Astrocyte of the cerebellum (primary cell): ENCODE data around the gene DDX20.

Source experiments
- DNase-seq: peaks from one replicate; pipeline ENCODE4 v3.0.0-alpha.2; 2011; ENCODE audit warnings: low read depth
- H3K4me3 ChIP-seq: 2 replicates; pipeline ENCODE4 v1.5.1; 2011; ENCODE audit warnings: mild to moderate bottlenecking, low read depth, low read length, moderate library complexity
- in situ Hi-C: cut with HindIII; loops from 2 replicates; pipeline ENCODE4 v1.10.0; 2017; ENCODE audit warnings: low sequenced_read_pairs
- TF ChIP-seq, protein P1 (sequence below): IDR thresholded peaks from 2 replicates; pipeline ENCODE4 v1.5.1; 2012; ENCODE audit warnings: low read length, low read depth, moderate library complexity, mild to moderate bottlenecking; ENCODE audit errors: missing control alignments

The DDX20 gene

DNA sequence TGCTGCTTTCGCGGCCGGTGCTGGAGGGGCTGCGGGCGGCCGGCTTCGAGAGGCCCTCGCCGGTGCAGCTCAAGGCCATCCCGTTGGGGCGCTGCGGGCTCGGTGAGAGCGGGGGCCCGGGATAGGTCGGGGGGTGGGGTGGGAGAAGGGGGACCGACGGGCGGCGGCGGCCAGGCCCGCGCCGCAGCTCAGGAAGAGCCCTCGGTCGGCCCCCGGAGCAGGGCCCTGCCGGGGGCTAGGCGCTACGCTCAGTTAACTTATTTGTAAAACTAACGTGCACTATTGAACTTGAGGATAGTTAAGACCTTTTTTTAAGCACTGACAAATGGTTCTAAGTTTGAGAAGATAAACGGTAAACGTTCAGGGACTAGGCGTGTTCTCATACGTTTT, 418 bp downstream of the DDX20 start:
- H3K4me3 ChIP-seq = peak overlapping the region; percentile 93
- no peak for DNase-seq
- in situ Hi-C loops = loop anchor here (25.0 kb wide), 1 partner anchor 544 kb away; the partner anchor contains the start of gene DENND2D
- TF ChIP-seq, protein P1, sequence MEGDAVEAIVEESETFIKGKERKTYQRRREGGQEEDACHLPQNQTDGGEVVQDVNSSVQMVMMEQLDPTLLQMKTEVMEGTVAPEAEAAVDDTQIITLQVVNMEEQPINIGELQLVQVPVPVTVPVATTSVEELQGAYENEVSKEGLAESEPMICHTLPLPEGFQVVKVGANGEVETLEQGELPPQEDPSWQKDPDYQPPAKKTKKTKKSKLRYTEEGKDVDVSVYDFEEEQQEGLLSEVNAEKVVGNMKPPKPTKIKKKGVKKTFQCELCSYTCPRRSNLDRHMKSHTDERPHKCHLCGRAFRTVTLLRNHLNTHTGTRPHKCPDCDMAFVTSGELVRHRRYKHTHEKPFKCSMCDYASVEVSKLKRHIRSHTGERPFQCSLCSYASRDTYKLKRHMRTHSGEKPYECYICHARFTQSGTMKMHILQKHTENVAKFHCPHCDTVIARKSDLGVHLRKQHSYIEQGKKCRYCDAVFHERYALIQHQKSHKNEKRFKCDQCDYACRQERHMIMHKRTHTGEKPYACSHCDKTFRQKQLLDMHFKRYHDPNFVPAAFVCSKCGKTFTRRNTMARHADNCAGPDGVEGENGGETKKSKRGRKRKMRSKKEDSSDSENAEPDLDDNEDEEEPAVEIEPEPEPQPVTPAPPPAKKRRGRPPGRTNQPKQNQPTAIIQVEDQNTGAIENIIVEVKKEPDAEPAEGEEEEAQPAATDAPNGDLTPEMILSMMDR = no peak

DNA sequence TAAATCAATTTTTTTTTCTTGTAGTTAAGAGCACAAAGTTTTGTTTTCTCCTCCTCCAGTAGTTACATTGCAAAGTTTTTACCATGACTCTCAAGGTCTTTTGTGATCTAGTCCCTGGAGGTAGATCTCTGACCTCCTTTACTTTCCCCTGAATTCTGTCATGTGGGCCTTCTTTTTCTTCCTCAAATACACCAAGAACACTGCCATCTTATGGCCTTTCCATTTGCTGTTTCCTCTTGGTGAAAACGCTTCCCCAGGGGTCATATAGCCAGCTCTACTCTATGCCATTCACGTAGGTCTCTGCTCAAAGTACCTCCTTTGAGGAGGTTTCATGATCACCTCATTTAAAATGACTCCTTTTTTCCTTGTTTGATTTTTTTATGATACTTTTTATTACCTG, 2.7 kb downstream of the DDX20 start:
- no peak overlapping the region for H3K4me3 ChIP-seq
- in situ Hi-C loops = loop anchor here (25.0 kb wide), 1 partner anchor 546 kb away; the partner anchor contains the start of gene DENND2D
- TF ChIP-seq, protein P1 = peak; percentile 13
- no peak for DNase-seq

GRCh38 chr1:111761717-111762116, 6.0 kb downstream of the DDX20 start:
- no peak for DNase-seq
- TF ChIP-seq, protein P1 = no peak
- in situ Hi-C loops = loop anchor here (25.0 kb wide), 1 partner anchor 549 kb away; the partner anchor contains the start of gene DENND2D
- no peak overlapping the region for H3K4me3 ChIP-seq

- no peak overlapping the region for H3K4me3 ChIP-seq
- in situ Hi-C loops = loop anchor here (25.0 kb wide), 1 partner anchor 550 kb away; the partner anchor contains the start of gene DENND2D
- TF ChIP-seq, protein P1 = no peak
- DNase-seq = no peak
Measured at GRCh38 chr1:111762332-111762731, 6.6 kb downstream of the DDX20 start.

- no peak for DNase-seq
- TF ChIP-seq, protein P1 = no peak
- H3K4me3 ChIP-seq = no peak overlapping the region
- in situ Hi-C loops = loop anchor here (25.0 kb wide), 1 partner anchor 556 kb away; the partner anchor contains the start of gene DENND2D
Measured at GRCh38 chr1:111768023-111768422, 12.3 kb downstream of the DDX20 start.

- in situ Hi-C loops = loop anchor here (25.0 kb wide), 1 partner anchor 556 kb away; the partner anchor contains the start of gene DENND2D
- no peak for DNase-seq
- H3K4me3 ChIP-seq = no peak overlapping the region
- TF ChIP-seq, protein P1 = no peak
Measured at GRCh38 chr1:111768625-111769024, 12.9 kb downstream of the DDX20 start.
